Chondrocyte (in vitro differentiated cells): ENCODE measurements around the gene BPGM. TPM values are rescaled to one million over a fixed set of nuclear protein-coding genes. Genes with fewer than 3 reads are reported as not detected.

Experiments used
- DNase-seq: peaks from one replicate; pipeline ENCODE4 v3.0.0; 2021; ENCODE audit warnings: mixed read lengths, low spot score
- H3K27ac Mint-ChIP-seq: one replicate; pipeline ENCODE4 v1.8.0; 2021; ENCODE audit warnings: mild to moderate bottlenecking, moderate library complexity, mixed read lengths; ENCODE audit not compliant: unreplicated experiment
- H3K27me3 Mint-ChIP-seq: 2 replicates; pipeline ENCODE4 v1.8.0; 2021; ENCODE audit warnings: low read depth, mixed read lengths
- H3K36me3 Mint-ChIP-seq: 2 replicates; pipeline ENCODE4 v1.8.0; 2021; ENCODE audit warnings: low read depth, mixed read lengths
- H3K4me1 Mint-ChIP-seq: 2 replicates; pipeline ENCODE4 v1.8.0; 2021; ENCODE audit warnings: low read depth, mild to moderate bottlenecking, mixed read lengths
- H3K4me3 Mint-ChIP-seq: one replicate; pipeline ENCODE4 v1.8.0; 2021; ENCODE audit warnings: mild to moderate bottlenecking, moderate library complexity, mixed read lengths; ENCODE audit not compliant: unreplicated experiment
- H3K9me3 Mint-ChIP-seq: 2 replicates; pipeline ENCODE4 v1.8.0; 2021; ENCODE audit warnings: low read depth, mixed read lengths
- total RNA-seq: library from RNA; stranded (reverse); gene quantifications from 3 replicates; pipeline ENCODE4 v1.2.1, GENCODE V29; 2021
- TF ChIP-seq, protein P1 (sequence below): fragments of 200-600 bp; sonication (generic); IDR thresholded peaks from 2 replicates; pipeline ENCODE4 v1.5.0; 2021; ENCODE audit warnings: antibody characterized with exemption, mild to moderate bottlenecking, moderate library complexity

BPGM gene
- total RNA-seq, 1 donor from 2014 or later: 29.6 TPM

DNA sequence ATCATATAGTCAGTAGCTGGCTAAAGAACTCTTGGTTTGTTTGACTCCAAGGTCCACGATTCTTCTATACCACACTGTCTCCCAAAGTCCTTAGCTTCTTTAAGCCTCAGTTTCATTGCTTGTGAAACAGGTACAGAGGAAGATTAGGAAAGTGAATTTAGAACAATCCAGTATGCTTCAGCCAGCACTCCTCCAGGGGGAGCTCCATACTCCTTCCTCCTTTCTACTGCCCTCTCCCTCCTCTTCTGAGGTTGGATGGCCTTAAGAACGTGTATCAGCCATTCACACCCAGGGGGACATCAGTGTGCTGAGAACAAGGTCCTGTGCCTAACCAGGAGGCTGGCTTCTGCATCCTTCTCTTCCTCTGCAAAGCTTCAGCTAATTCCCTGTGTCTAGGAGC is 78.0 kb downstream of the BPGM start:
- Mint-ChIP-seq H3K27ac (no peak overlapping the region), H3K4me3 (no peak overlapping the region), H3K36me3 (no peaks in the 10 kb centered on the region), H3K27me3 (no peaks in the 10 kb centered on the region), H3K4me1 (peaks cover 73% of the 10 kb centered on the region), H3K9me3 (peaks cover 3% of the 10 kb centered on the region)
- DNase-seq: no peak
- TF ChIP-seq, protein P1, sequence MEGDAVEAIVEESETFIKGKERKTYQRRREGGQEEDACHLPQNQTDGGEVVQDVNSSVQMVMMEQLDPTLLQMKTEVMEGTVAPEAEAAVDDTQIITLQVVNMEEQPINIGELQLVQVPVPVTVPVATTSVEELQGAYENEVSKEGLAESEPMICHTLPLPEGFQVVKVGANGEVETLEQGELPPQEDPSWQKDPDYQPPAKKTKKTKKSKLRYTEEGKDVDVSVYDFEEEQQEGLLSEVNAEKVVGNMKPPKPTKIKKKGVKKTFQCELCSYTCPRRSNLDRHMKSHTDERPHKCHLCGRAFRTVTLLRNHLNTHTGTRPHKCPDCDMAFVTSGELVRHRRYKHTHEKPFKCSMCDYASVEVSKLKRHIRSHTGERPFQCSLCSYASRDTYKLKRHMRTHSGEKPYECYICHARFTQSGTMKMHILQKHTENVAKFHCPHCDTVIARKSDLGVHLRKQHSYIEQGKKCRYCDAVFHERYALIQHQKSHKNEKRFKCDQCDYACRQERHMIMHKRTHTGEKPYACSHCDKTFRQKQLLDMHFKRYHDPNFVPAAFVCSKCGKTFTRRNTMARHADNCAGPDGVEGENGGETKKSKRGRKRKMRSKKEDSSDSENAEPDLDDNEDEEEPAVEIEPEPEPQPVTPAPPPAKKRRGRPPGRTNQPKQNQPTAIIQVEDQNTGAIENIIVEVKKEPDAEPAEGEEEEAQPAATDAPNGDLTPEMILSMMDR: peak; percentile 75

DNA sequence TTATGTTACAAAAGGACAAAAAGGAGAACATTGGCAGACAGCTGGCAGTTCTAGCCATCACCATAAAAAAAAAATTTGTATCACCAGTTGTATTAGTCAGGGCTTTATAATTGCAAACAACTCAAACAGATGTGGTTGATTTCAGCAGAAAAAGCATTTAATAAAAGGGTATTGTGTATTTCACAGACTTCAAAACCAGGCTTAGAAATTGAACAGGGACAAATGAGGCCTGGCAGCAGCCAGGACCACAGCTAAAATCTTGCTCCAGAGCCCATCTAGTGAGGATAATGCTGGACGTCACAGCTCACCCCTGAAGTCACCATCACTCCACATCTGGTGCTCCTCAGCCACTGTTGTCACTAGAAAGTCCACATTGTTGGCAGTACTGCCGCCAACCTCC is 79.9 kb downstream of the BPGM start:
- H3K4me1 Mint-ChIP-seq: peaks cover 73% of the 10 kb centered on the region
- H3K4me3 Mint-ChIP-seq: no peak overlapping the region
- no peaks in the 10 kb centered on the region for H3K27me3 Mint-ChIP-seq
- DNase-seq: no peak
- no peaks in the 10 kb centered on the region for H3K36me3 Mint-ChIP-seq
- peaks cover 3% of the 10 kb centered on the region for H3K9me3 Mint-ChIP-seq
- H3K27ac Mint-ChIP-seq: no peak overlapping the region
- TF ChIP-seq, protein P1: no peak

DNA sequence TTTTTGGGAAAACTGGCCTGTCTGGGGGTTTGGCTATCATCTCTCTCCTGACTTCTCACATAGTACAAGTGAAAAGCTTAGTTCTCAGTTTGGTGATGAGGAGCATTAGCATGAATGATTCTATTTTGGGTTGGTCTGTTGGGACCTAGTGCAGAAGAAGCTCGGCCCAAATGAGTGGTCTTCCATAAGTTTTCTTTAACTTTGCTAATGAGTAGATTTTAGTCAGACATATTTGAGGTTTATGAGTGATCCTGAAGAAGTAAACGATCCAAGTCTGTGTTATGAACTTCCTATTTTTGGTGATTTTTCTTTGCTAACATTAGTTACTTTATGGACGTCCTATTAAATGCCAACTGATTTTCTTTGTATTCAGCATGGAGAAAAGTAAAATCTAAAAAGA is 81.1 kb downstream of the BPGM start:
- H3K27ac Mint-ChIP-seq: no peak overlapping the region
- DNase-seq: no peak

More for the DNA sequence above, 81.1 kb downstream of the BPGM start:
- H3K27me3 Mint-ChIP-seq: no peaks in the 10 kb centered on the region
- no peaks in the 10 kb centered on the region for H3K36me3 Mint-ChIP-seq
- H3K4me1 Mint-ChIP-seq: peaks cover 72% of the 10 kb centered on the region
- H3K9me3 Mint-ChIP-seq: peaks cover 3% of the 10 kb centered on the region
- H3K4me3 Mint-ChIP-seq: no peak overlapping the region
- TF ChIP-seq, protein P1: no peak

Other genes with a start within 250 kb of the BPGM start
- 49.3 to 67.7 TPM (median 52.8 TPM) in 3 replicates for gene AKR1B1, start 187.8 kb upstream of the BPGM start, total RNA-seq
- not detected in 3 replicates for gene AKR1B10, start 119.3 kb upstream of the BPGM start, total RNA-seq
- gene AKR1B15, start 97.7 kb upstream of the BPGM start, total RNA-seq: not detected in 3 replicates
- gene CALD1, start 132.8 kb downstream of the BPGM start, total RNA-seq: 1,623 to 1,979 TPM (median 1,941 TPM) in 3 replicates